DOHH2 (cell line): Measurements from ENCODE around the gene TTC39C.

Experiments
- H3F3A ChIP-seq: fragments of 200-600 bp; sonication (generic), shearing (Covaris generic); 2 replicates; pipeline ENCODE4 v1.6.0; 2016; ENCODE audit warnings: antibody characterized with exemption, mild to moderate bottlenecking; ENCODE audit not compliant: control insufficient read depth, insufficient read depth
- H3K27ac ChIP-seq: fragments of 200-600 bp; sonication (generic); 2 replicates; pipeline ENCODE4 v1.5.1; 2014; ENCODE audit warnings: low read depth, mild to moderate bottlenecking, low read length, moderate library complexity
- H3K27me3 ChIP-seq: fragments of 200-600 bp; sonication (generic); 2 replicates; pipeline ENCODE4 v1.6.1; 2014; ENCODE audit warnings: mild to moderate bottlenecking, low read length, mixed read lengths; ENCODE audit not compliant: control insufficient read depth
- H3K36me3 ChIP-seq: fragments of 200-600 bp; sonication (generic); 2 replicates; pipeline ENCODE4 v1.6.1; 2014; ENCODE audit warnings: mild to moderate bottlenecking, low read length, moderate library complexity, mixed read lengths; ENCODE audit not compliant: control insufficient read depth
- H3K4me1 ChIP-seq: fragments of 200-600 bp; sonication (generic); 2 replicates; pipeline ENCODE4 v1.6.1; 2014; ENCODE audit warnings: mild to moderate bottlenecking, low read length, mixed read lengths; ENCODE audit not compliant: control insufficient read depth
- H3K4me2 ChIP-seq: fragments of 200-600 bp; sonication (generic); 2 replicates; pipeline ENCODE4 v1.6.0; 2014; ENCODE audit warnings: mild to moderate bottlenecking, low read length, moderate library complexity
- H3K4me3 ChIP-seq: fragments of 200-600 bp; sonication (generic); 2 replicates; pipeline ENCODE4 v1.5.1; 2014; ENCODE audit warnings: mild to moderate bottlenecking, low read length, mixed read lengths
- H3K79me2 ChIP-seq: fragments of 200-600 bp; sonication (generic); 2 replicates; pipeline ENCODE4 v1.6.1; 2014; ENCODE audit warnings: mild to moderate bottlenecking, low read length, mixed read lengths; ENCODE audit not compliant: control insufficient read depth
- H3K9me2 ChIP-seq: fragments of 200-600 bp; sonication (generic); replicated peaks from 2 replicates; pipeline ENCODE4 v1.6.1; 2014; ENCODE audit warnings: mild to moderate bottlenecking, low read length, mixed read lengths; ENCODE audit not compliant: control insufficient read depth
- H3K9me3 ChIP-seq: fragments of 200-600 bp; sonication (generic); 2 replicates; pipeline ENCODE4 v1.6.1; 2014; ENCODE audit warnings: antibody characterized with exemption, low read length, mixed read lengths; ENCODE audit not compliant: control insufficient read depth, insufficient read depth
- H4K20me1 ChIP-seq: fragments of 200-600 bp; sonication (generic); 2 replicates; pipeline ENCODE4 v1.6.0; 2014; ENCODE audit warnings: low read depth, mild to moderate bottlenecking, antibody characterized with exemption, low read length, moderate library complexity; ENCODE audit not compliant: control insufficient read depth, insufficient read depth
- EZH2phosphoT487 ChIP-seq: fragments of 200-600 bp; sonication (generic); IDR thresholded peaks from 2 replicates; pipeline ENCODE4 v1.6.1; 2017; ENCODE audit warnings: borderline replicate concordance, mild to moderate bottlenecking, antibody characterized with exemption, low read length, moderate library complexity, mixed read lengths
- TF ChIP-seq, protein P1 (sequence below): fragments of 200-600 bp; sonication (generic); IDR thresholded peaks from one replicate; pipeline ENCODE4 v1.5.1; 2014; ENCODE audit warnings: antibody characterized with exemption, mild to moderate bottlenecking, low read depth, low read length; ENCODE audit not compliant: poor library complexity, severe bottlenecking

The TTC39C gene

DNA sequence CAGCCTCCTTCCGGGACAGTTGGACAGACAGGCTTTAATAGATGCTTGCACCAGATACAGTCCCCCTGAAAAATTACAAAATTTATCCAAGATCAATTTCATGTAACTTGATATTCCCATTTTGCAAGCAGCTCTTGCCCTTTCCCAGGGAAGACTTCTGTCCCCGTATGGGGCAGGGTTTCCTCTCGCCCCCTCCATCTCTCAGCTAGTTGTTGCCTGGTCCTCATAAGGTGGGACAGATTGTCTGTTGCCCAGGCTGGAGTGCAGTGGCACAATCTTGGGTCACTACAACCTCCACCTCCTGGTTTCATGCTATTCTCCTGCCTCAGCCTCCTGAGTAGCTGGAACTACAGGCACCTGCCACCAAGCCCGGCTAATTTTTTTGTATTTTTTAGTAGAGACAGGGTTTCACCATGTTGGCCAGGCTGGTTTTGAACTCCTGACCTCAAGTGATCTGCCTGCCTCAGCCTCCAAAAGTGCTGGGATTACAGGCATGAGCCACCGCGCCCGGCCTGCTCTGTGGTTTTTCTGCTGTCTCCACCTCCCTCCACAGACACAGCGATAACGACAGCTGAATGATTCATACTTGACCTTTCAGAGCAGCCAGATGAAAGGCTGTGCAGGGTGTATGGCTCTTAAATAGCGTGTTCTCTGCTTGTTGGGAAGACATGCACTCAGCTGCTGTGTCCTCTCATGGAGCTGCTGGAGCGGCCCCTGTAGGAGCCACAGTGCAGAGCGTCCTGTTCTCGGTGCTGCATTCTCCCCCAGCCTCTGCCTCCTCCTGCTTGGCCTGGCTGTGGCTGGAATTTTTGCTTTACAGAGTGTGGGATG is 61.4 kb downstream of the TTC39C start:
- Histone ChIP-seq H4K20me1 (no peaks in the 10 kb centered on the region), H3K9me2 (no peaks in the 10 kb centered on the region), H3K79me2 (no peaks in the 10 kb centered on the region), H3K4me1 (no peaks in the 10 kb centered on the region), H3K36me3 (peaks cover 32% of the 10 kb centered on the region), H3K4me3 (no peak overlapping the region), H3K27me3 (no peaks in the 10 kb centered on the region), H3K9me3 (no peaks in the 10 kb centered on the region), H3K4me2 (no peak overlapping the region), H3F3A (no peaks in the 10 kb centered on the region), H3K27ac (no peak overlapping the region)
- TF ChIP-seq, protein P1, sequence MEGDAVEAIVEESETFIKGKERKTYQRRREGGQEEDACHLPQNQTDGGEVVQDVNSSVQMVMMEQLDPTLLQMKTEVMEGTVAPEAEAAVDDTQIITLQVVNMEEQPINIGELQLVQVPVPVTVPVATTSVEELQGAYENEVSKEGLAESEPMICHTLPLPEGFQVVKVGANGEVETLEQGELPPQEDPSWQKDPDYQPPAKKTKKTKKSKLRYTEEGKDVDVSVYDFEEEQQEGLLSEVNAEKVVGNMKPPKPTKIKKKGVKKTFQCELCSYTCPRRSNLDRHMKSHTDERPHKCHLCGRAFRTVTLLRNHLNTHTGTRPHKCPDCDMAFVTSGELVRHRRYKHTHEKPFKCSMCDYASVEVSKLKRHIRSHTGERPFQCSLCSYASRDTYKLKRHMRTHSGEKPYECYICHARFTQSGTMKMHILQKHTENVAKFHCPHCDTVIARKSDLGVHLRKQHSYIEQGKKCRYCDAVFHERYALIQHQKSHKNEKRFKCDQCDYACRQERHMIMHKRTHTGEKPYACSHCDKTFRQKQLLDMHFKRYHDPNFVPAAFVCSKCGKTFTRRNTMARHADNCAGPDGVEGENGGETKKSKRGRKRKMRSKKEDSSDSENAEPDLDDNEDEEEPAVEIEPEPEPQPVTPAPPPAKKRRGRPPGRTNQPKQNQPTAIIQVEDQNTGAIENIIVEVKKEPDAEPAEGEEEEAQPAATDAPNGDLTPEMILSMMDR, result no peak
- TF ChIP-seq EZH2phosphoT487, result no peak

DNA sequence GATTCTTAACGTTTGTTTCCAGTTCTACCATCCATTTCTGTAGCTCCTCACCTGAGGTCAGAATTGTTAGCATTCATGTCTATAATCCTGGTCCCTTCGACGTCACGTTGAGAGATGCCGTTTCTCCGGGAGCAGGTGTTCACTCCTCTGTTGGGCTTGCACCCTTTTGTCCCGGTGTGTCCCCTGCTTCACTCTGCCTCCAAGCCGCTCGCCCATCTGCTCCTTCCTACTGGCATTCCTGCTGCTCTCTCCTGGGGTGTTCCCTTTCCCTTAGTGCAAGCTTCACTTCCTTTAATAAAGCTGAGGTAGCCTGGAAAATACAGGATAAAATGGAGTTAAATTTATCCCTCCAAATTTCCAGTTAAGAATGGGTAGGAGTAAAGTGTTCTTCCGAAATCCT is 62.4 kb downstream of the TTC39C start:
- no peak overlapping the region for H3K4me3 ChIP-seq
- no peaks in the 10 kb centered on the region for H3F3A ChIP-seq
- peaks cover 30% of the 10 kb centered on the region for H3K36me3 ChIP-seq
- no peak for TF ChIP-seq EZH2phosphoT487
- TF ChIP-seq, protein P1, result no peak
- no peaks in the 10 kb centered on the region for H3K9me2 ChIP-seq
- H3K9me3 ChIP-seq, result no peaks in the 10 kb centered on the region
- H3K4me2 ChIP-seq, result no peak overlapping the region
- H3K27ac ChIP-seq, result no peak overlapping the region
- H3K27me3 ChIP-seq, result no peaks in the 10 kb centered on the region
- no peaks in the 10 kb centered on the region for H3K79me2 ChIP-seq
- no peaks in the 10 kb centered on the region for H3K4me1 ChIP-seq
- H4K20me1 ChIP-seq, result no peaks in the 10 kb centered on the region

DNA sequence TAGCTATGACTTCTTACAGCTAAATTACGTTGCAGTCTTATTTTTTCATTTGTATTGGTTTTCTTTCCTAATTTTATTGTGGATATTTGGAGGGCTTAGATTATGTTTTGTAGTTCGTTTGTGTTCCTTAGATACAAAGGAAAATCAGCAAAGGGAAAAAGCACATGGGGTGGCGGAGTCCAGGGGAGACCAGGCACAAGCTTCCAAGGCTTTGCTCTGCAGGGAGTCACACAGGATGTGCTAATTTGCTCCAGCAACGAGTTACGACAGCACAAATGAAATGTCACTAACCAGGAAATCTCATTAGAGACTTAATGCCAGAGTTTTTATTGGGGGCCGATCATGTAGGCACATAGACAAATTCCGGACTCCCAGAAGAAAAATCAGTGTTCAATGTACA is 63.8 kb downstream of the TTC39C start:
- no peaks in the 10 kb centered on the region for H3K27me3 ChIP-seq
- H3K4me3 ChIP-seq, result no peak overlapping the region

More for the DNA sequence above, 63.8 kb downstream of the TTC39C start:
- no peaks in the 10 kb centered on the region for H3K9me2 ChIP-seq
- peaks cover 32% of the 10 kb centered on the region for H3K36me3 ChIP-seq
- no peaks in the 10 kb centered on the region for H3F3A ChIP-seq
- H3K27ac ChIP-seq, result no peak overlapping the region
- no peak for TF ChIP-seq EZH2phosphoT487
- TF ChIP-seq, protein P1, result no peak
- H3K79me2 ChIP-seq, result no peaks in the 10 kb centered on the region
- no peaks in the 10 kb centered on the region for H3K9me3 ChIP-seq
- H3K4me2 ChIP-seq, result no peak overlapping the region
- no peaks in the 10 kb centered on the region for H4K20me1 ChIP-seq
- H3K4me1 ChIP-seq, result no peaks in the 10 kb centered on the region
